HFFc6 (cell line): Measurements from ENCODE around the gene PIK3C2G. TPM values are rescaled to one million over a fixed set of nuclear protein-coding genes. Genes with fewer than 3 reads are reported as not detected.

Experiments
- DNase-seq: peaks from one replicate; pipeline ENCODE4 v3.0.0-alpha.2; 2018
- H3K27ac Mint-ChIP-seq: 2 replicates; pipeline ENCODE4 v1.8.0; 2020; ENCODE audit warnings: mild to moderate bottlenecking, mixed read lengths
- H3K27me3 Mint-ChIP-seq: 2 replicates; pipeline ENCODE4 v1.8.0; 2021; ENCODE audit warnings: mild to moderate bottlenecking, moderate library complexity, mixed read lengths; ENCODE audit not compliant: insufficient read depth
- H3K36me3 Mint-ChIP-seq: 2 replicates; pipeline ENCODE4 v1.8.0; 2021; ENCODE audit warnings: low read depth, mixed read lengths
- H3K4me1 Mint-ChIP-seq: 2 replicates; pipeline ENCODE4 v1.8.0; 2020; ENCODE audit warnings: low read depth, mixed read lengths
- H3K4me3 Mint-ChIP-seq: 2 replicates; pipeline ENCODE4 v1.8.0; 2020; ENCODE audit warnings: mild to moderate bottlenecking, moderate library complexity, mixed read lengths
- H3K9me3 Mint-ChIP-seq: 2 replicates; pipeline ENCODE4 v1.8.0; 2020; ENCODE audit warnings: mild to moderate bottlenecking, mixed read lengths
- CTCF ChIP-seq: fragments of 200-600 bp; sonication (generic); IDR thresholded peaks from 2 replicates; pipeline ENCODE4 v1.5.0; 2021; ENCODE audit warnings: antibody characterized with exemption, mild to moderate bottlenecking
- total RNA-seq, 6 experiments: library from RNA; stranded (reverse); fragmentation: NEBNext Ultra II Directional; extraction: Animal tissue kit (Norgen Biotek cat#: 25700); gene quantifications; 2 replicates in 1 of 6; 3 replicates in 5 of 6; pipeline ENCODE4 v1.2.3, GENCODE V29; 2021

The PIK3C2G gene
- total RNA-seq, 6 experiments from 2014 or later = not detected

DNA sequence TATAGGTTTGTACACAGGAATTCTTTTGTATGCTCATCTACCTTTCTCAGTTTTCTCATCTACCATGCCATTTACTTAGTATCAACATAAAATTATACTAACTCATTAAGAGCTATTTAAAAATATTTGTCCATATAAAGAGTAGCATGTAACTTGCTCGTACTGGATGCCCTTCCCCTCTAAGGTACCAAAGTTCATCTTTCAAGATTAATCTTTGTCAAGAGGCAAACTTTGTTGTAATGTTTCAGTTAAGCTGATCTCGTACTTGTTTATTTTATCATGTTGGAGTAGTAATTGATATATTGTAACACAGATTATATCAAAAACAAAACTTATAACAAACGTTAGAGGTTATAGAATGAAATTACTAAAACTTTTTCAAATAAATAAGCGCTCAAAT lies 128.5 kb downstream of the PIK3C2G start:
- H3K4me3 Mint-ChIP-seq = no peak overlapping the region
- DNase-seq = no peak
- no peaks in the 10 kb centered on the region for H3K36me3 Mint-ChIP-seq
- H3K27me3 Mint-ChIP-seq = no peaks in the 10 kb centered on the region
- H3K4me1 Mint-ChIP-seq = no peaks in the 10 kb centered on the region
- TF ChIP-seq CTCF = no peak
- no peak overlapping the region for H3K27ac Mint-ChIP-seq
- no peaks in the 10 kb centered on the region for H3K9me3 Mint-ChIP-seq

GRCh38 chr12:18391151-18391550 lies 129.8 kb downstream of the PIK3C2G start:
- Mint-ChIP-seq H3K4me1 (no peaks in the 10 kb centered on the region), H3K36me3 (no peaks in the 10 kb centered on the region), H3K4me3 (no peak overlapping the region), H3K27me3 (no peaks in the 10 kb centered on the region), H3K9me3 (no peaks in the 10 kb centered on the region), H3K27ac (no peak overlapping the region)
- no peak for TF ChIP-seq CTCF
- no peak for DNase-seq

GRCh38 chr12:18394742-18395141 lies 133.4 kb downstream of the PIK3C2G start:
- Mint-ChIP-seq H3K27ac (no peak overlapping the region), H3K9me3 (no peaks in the 10 kb centered on the region), H3K4me1 (no peaks in the 10 kb centered on the region), H3K27me3 (no peaks in the 10 kb centered on the region), H3K4me3 (no peak overlapping the region), H3K36me3 (no peaks in the 10 kb centered on the region)
- TF ChIP-seq CTCF = no peak
- no peak for DNase-seq

DNA sequence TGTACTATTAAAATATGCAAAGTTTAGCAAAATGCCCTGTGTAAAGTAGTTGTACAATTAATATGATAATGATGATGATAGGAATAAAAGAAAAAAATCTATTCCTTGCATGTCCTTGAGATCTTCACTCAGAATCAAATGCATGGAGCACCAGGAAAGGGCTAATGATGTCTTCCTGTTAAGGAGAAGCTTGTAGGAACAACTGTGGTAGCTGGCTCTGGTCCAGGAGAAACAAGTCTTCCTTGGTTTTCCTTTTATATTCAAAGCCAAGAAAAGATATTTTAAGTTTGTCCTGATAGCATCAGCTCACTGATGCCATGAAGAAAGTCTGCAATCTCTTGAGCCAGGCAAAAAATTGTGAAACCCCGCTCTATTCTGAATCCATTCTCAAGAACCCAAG lies 138.9 kb downstream of the PIK3C2G start:
- H3K27ac Mint-ChIP-seq = no peak overlapping the region
- H3K4me1 Mint-ChIP-seq = no peaks in the 10 kb centered on the region
- DNase-seq = no peak
- H3K9me3 Mint-ChIP-seq = no peaks in the 10 kb centered on the region
- no peak for TF ChIP-seq CTCF
- no peaks in the 10 kb centered on the region for H3K36me3 Mint-ChIP-seq
- no peaks in the 10 kb centered on the region for H3K27me3 Mint-ChIP-seq
- no peak overlapping the region for H3K4me3 Mint-ChIP-seq

DNA sequence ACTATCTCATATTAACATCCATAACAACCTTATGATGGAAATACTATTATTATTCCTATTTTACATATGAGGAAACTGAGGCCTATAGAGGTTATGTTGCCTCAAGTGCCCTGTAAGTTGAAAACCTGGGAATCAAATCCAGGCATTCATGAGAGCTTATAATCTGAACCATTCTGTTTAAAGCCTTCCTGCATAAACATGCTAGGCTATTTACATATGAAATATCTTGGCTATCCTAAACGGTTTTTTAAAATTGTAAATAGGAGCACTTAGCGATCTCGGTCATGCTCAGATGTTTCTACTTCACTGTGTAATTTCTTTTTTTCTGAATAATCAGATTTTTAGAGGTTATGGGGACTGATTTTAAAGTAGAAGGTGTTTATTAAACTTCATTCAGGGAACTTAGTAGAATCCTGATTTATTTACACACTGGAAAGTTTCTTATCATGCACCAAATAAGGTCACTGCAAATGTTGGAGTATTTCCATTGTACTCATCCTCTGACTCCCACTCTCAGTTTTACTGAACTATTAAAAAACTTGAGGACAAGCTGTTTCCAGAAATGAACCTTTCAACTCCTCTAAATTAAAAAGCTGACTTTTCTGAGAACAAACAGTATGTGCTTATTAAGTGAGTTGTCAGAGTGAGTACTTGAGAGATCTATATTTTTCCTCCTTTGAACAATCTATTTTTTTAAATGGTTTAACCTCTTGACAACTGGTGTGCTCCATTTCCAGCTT lies 141.7 kb downstream of the PIK3C2G start:
- H3K9me3 Mint-ChIP-seq = no peaks in the 10 kb centered on the region
- no peak for TF ChIP-seq CTCF
- DNase-seq = no peak
- H3K4me1 Mint-ChIP-seq = no peaks in the 10 kb centered on the region
- H3K36me3 Mint-ChIP-seq = no peaks in the 10 kb centered on the region
- H3K4me3 Mint-ChIP-seq = no peak overlapping the region
- H3K27me3 Mint-ChIP-seq = no peaks in the 10 kb centered on the region
- no peak overlapping the region for H3K27ac Mint-ChIP-seq
